H1 (cell line): Measurements from ENCODE around the gene TPT1. TPM values are rescaled to one million over a fixed set of nuclear protein-coding genes. Genes with fewer than 3 reads are reported as not detected.

Experiments
- CTCF ChIA-PET: fragments of 300-600 bp; sonication (Branson Sonifier 250); formaldehyde crosslinking; loops from one replicate; lab custom pipeline; 2021; ENCODE audit not compliant: partially characterized antibody; lab: Charles Lee
- POLR2A ChIA-PET: fragments of 300-600 bp; sonication (Branson Sonifier 250); formaldehyde crosslinking; loops from one replicate; lab custom pipeline; 2021; ENCODE audit warnings: inconsistent platforms; ENCODE audit not compliant: partially characterized antibody; lab: Charles Lee
- DNase-seq, 2 experiments: peaks; one replicate each; pipeline versions ENCODE4 v3.0.0 to v3.0.0-alpha.2; 2010 to 2022; ENCODE audit warnings: low spot score in 2 of 2, low read depth in 1 of 2, mixed read lengths in 1 of 2
- FAIRE-seq: peaks from 2 replicates; lab custom pipeline; 2011; peaks lifted over from hg19 to GRCh38; lab: Jason Lieb, UNC
- H2AFZ ChIP-seq: 2 replicates; pipeline ENCODE4 v1.8.1; 2012; ENCODE audit warnings: low read length, inconsistent platforms
- H2AK5ac ChIP-seq: 2 replicates; pipeline ENCODE4 v1.6.1; 2013; ENCODE audit warnings: low read depth, low read length
- H2BK120ac ChIP-seq: replicated peaks from 2 replicates; pipeline ENCODE3; 2013; ENCODE audit warnings: low read depth, low read length, inconsistent platforms
- H2BK12ac ChIP-seq: 2 replicates; pipeline ENCODE4 v1.6.1; 2013; ENCODE audit warnings: low read depth, low read length
- H2BK15ac ChIP-seq: 2 replicates; pipeline ENCODE4 v1.6.1; 2013; ENCODE audit warnings: low read length
- H2BK20ac ChIP-seq: 2 replicates; pipeline ENCODE4 v1.6.1; 2013; ENCODE audit warnings: low read length
- H2BK5ac ChIP-seq: 2 replicates; pipeline ENCODE4 v1.6.1; 2013; ENCODE audit warnings: low read depth, low read length
- H3K14ac ChIP-seq: 2 replicates; pipeline ENCODE4 v1.6.1; 2013; ENCODE audit warnings: inconsistent platforms; ENCODE audit not compliant: insufficient read length
- H3K18ac ChIP-seq: 2 replicates; pipeline ENCODE4 v1.6.1; 2013; ENCODE audit warnings: low read length; ENCODE audit errors: extremely low read depth
- H3K23ac ChIP-seq: 2 replicates; pipeline ENCODE4 v1.6.1; 2013; ENCODE audit warnings: inconsistent platforms; ENCODE audit not compliant: insufficient read length
- H3K23me2 ChIP-seq: 2 replicates; pipeline ENCODE4 v1.6.1; 2013; ENCODE audit warnings: low read depth, low read length
- H3K27ac ChIP-seq: 2 replicates; pipeline ENCODE4 v1.6.1; 2011; ENCODE audit warnings: low read depth, low read length, inconsistent platforms
- H3K27me3 ChIP-seq, 4 experiments: replicated peaks in 1 of 4; 1 replicate in 1 of 4; 2 replicates in 3 of 4; pipeline versions ENCODE4 v1.6.1 to v1.8.1; 2011 to 2013; ENCODE audit warnings: low read length in 3 of 4, mild to moderate bottlenecking in 3 of 4, inconsistent platforms in 2 of 4, mixed read lengths in 2 of 4, moderate library complexity in 1 of 4; ENCODE audit not compliant: control insufficient read depth in 3 of 4, insufficient read depth in 3 of 4; ENCODE audit errors: extremely low read depth in 1 of 4
- H3K36me3 ChIP-seq, 4 experiments: 2 replicates each; pipeline versions ENCODE4 v1.6.1 to v1.8.1; 2011 to 2013; ENCODE audit warnings: mild to moderate bottlenecking in 4 of 4, low read length in 3 of 4, moderate library complexity in 2 of 4, control low read depth in 1 of 4, inconsistent platforms in 1 of 4; ENCODE audit not compliant: insufficient read depth in 4 of 4, control insufficient read depth in 2 of 4
- H3K4ac ChIP-seq: replicated peaks from 2 replicates; pipeline ENCODE3; 2013; ENCODE audit warnings: low read length, low read depth, mixed read lengths, inconsistent platforms; ENCODE audit not compliant: insufficient read length
- H3K4me1 ChIP-seq, 4 experiments: replicated peaks in 1 of 4; 1 replicate in 1 of 4; 2 replicates in 3 of 4; pipeline versions ENCODE4 v1.6.1 to v1.8.1; 2011 to 2013; ENCODE audit warnings: low read length in 3 of 4, inconsistent platforms in 2 of 4, mixed read lengths in 1 of 4; ENCODE audit not compliant: insufficient read depth in 4 of 4, control insufficient read depth in 3 of 4
- H3K4me2 ChIP-seq, 2 experiments: 2 replicates each; pipeline versions ENCODE4 v1.6.1 to v1.8.1; 2011 to 2013; ENCODE audit warnings: low read depth in 2 of 2, low read length in 2 of 2, control low read depth in 1 of 2, inconsistent platforms in 1 of 2, mild to moderate bottlenecking in 1 of 2; ENCODE audit not compliant: insufficient read depth in 1 of 2
- H3K4me3 ChIP-seq, 4 experiments: fragments of 200-600, 300-600 bp in 1 of 4; sonication (generic), shearing (Covaris generic), sonication (Bioruptor Twin) in 1 of 4; 2 replicates each; pipeline versions ENCODE4 v1.5.1 to v1.8.1; 2011 to 2016; ENCODE audit warnings: low read length in 4 of 4, low read depth in 3 of 4, control low read depth in 2 of 4, inconsistent platforms in 2 of 4, mild to moderate bottlenecking in 2 of 4, mixed read lengths in 1 of 4, moderate library complexity in 1 of 4; ENCODE audit not compliant: insufficient read depth in 2 of 4; ENCODE audit errors: extremely low read depth in 1 of 4
- H3K56ac ChIP-seq: replicated peaks from 2 replicates; pipeline ENCODE3; 2013; ENCODE audit warnings: low read depth, mild to moderate bottlenecking, mixed read lengths, low read length, inconsistent platforms; ENCODE audit not compliant: insufficient read length
- H3K79me1 ChIP-seq: 2 replicates; pipeline ENCODE4 v1.6.1; 2013; ENCODE audit warnings: low read depth, low read length, control low read depth
- H3K79me2 ChIP-seq, 2 experiments: 2 replicates each; pipeline versions ENCODE4 v1.6.1 to v1.8.1; 2012 to 2013; ENCODE audit warnings: low read length in 2 of 2, mild to moderate bottlenecking in 2 of 2, inconsistent platforms in 1 of 2; ENCODE audit not compliant: insufficient read depth in 2 of 2, control insufficient read depth in 1 of 2
- H3K9ac ChIP-seq, 4 experiments: replicated peaks in 1 of 4; 1 replicate in 1 of 4; 2 replicates in 3 of 4; pipeline versions ENCODE4 v1.6.1 to v1.8.1; 2011 to 2013; ENCODE audit warnings: low read depth in 3 of 4, low read length in 3 of 4, control low read depth in 2 of 4, mild to moderate bottlenecking in 2 of 4, moderate library complexity in 2 of 4, inconsistent platforms in 1 of 4; ENCODE audit errors: extremely low read depth in 1 of 4
- H3K9me3 ChIP-seq, 2 experiments: 2 replicates each; pipeline versions ENCODE4 v1.6.1 to v1.8.1; 2012 to 2013; ENCODE audit warnings: mild to moderate bottlenecking in 2 of 2, moderate library complexity in 2 of 2, control low read depth in 1 of 2, inconsistent platforms in 1 of 2, low read depth in 1 of 2, low read length in 1 of 2, mixed read lengths in 1 of 2; ENCODE audit not compliant: insufficient read depth in 2 of 2
- H4K20me1 ChIP-seq, 2 experiments: replicated peaks in 1 of 2; 2 replicates each; pipeline versions ENCODE3 to v1.8.1; 2011 to 2013; ENCODE audit warnings: inconsistent platforms in 2 of 2, low read length in 2 of 2, mild to moderate bottlenecking in 1 of 2; ENCODE audit not compliant: insufficient read depth in 2 of 2, control insufficient read depth in 1 of 2
- H4K5ac ChIP-seq: 2 replicates; pipeline ENCODE4 v1.6.1; 2013; ENCODE audit warnings: low read length, low read depth, mixed read lengths, inconsistent platforms; ENCODE audit not compliant: insufficient read length
- H4K8ac ChIP-seq: 2 replicates; pipeline ENCODE4 v1.8.0; 2013; ENCODE audit warnings: mild to moderate bottlenecking, moderate library complexity, low read length, inconsistent platforms; ENCODE audit not compliant: insufficient read depth; ENCODE audit errors: extremely low read depth
- H4K91ac ChIP-seq: replicated peaks from 2 replicates; pipeline ENCODE3; 2013; ENCODE audit warnings: low read length, mixed read lengths, inconsistent platforms; ENCODE audit not compliant: insufficient read length
- BACH1 ChIP-seq: IDR thresholded peaks from 2 replicates; pipeline ENCODE4 v1.6.1; 2012; ENCODE audit warnings: low read length, improper control_type of control experiment
- WGBS, 2 experiments: shearing (Covaris generic) in 1 of 2; methylation state at CpG; one replicate each; pipeline versions ENCODE4 v1.1.6 to v1.1.7; 2013 to 2015; ENCODE audit warnings: low lambda C conversion rate in 2 of 2, mixed read lengths in 2 of 2, inconsistent platforms in 1 of 2, low coverage in 1 of 2, missing lambda C conversion rate in 1 of 2; ENCODE audit not compliant: insufficient replicate concordance in 2 of 2, insufficient coverage in 1 of 2, insufficient read length in 1 of 2; ENCODE audit errors: extremely low coverage in 1 of 2, missing lambda C conversion rate in 1 of 2; 5-methylcytosine and 5-hydroxymethylcytosine counted together
- polyA plus RNA-seq, 7 experiments: library from polyadenylated mRNA; depleted of rRNA in 3 of 7; stranded (reverse) in 5 of 7; unstranded in 2 of 7; fragments of >200 nt in 5 of 7; fragments of 200-250 nt in 2 of 7; gene quantifications; 1 replicate in 5 of 7; 2 replicates in 1 of 7; 4 replicates in 1 of 7; pipeline versions ENCODE4 v1.2.1 to v1.2.3, GENCODE V29; 2011 to 2013; ENCODE audit warnings: missing spikeins in 2 of 7, mixed read lengths in 2 of 7
- total RNA-seq: library from RNA; stranded (reverse); fragmentation: NEBNext Ultra II Directional; extraction: Animal tissue kit (Norgen Biotek cat#: 25700); gene quantifications from 2 replicates; pipeline ENCODE4 v1.2.1, GENCODE V29; 2021

Gene TPT1
- total and polyA plus RNA-seq, 2 of the 8 experiments (the other 6 are each of a cell fraction or from before 2014, with no cell fraction given): 2,245 to 2,279 TPM

DNA sequence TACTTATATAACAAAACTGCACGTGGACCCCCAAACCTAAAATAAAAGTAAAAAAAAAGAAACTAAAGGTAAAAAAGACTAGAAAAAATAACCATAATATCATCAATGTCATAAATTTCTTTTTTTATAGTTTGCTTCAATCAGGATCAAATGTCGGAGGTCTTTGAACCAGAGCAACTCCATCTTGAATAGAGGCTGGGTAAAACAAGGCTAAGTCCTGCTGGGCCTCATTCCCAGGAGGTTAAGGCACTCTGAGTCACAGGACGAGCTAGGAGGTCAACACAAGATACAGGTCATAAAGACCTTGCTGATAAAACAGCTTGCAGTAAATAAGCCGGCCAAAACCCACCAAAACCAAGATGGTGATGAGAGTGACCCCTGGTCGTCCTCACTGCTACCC is 24.0 kb downstream of the TPT1 start:
- H3K14ac ChIP-seq: no peak overlapping the region
- no peak overlapping the region for H3K9ac ChIP-seq
- no peak overlapping the region for H2BK120ac ChIP-seq
- H3K23me2 ChIP-seq: 0 out of 2 replicates have a peak, but pooled peaks cover under 1% of the 10 kb centered on the region
- no peaks in the 10 kb centered on the region for H3K79me2 ChIP-seq
- H2BK20ac ChIP-seq: no peak overlapping the region
- H3K27ac ChIP-seq: no peak overlapping the region
- ChIA-PET POLR2A (interaction anchor here (0.9 to 17.8 kb wide), 4 partner anchors 8 to 28 kb away, joined by 3 to 319 read pairs (median 6); partner anchors contain the start of gene TPT1), CTCF (no interaction called here)
- no peak overlapping the region for H3K4ac ChIP-seq
- H3K4me1 ChIP-seq: peaks cover 0 to under 1% (median 0%) of the 10 kb centered on the region in 4 experiments; a peak in 2 of 7 replicates
- H4K91ac ChIP-seq: no peak overlapping the region
- H2AK5ac ChIP-seq: no peak overlapping the region
- no peaks in the 10 kb centered on the region for H3K79me1 ChIP-seq
- 86% methylated on average over 5 of the region's 5 CpGs; no CpG with 5 or more reads in 1 of the 2 experiments for WGBS, 2 experiments
- H3K9me3 ChIP-seq: no peaks in the 10 kb centered on the region
- H3K4me3 ChIP-seq: no peak overlapping the region
- no peaks in the 10 kb centered on the region for H3K27me3 ChIP-seq
- no peak overlapping the region for H3K18ac ChIP-seq
- no peak for DNase-seq
- no peaks in the 10 kb centered on the region for H3K36me3 ChIP-seq
- no peak overlapping the region for H2BK15ac ChIP-seq
- no peak for FAIRE-seq
- H4K8ac ChIP-seq: no peak overlapping the region
- H4K5ac ChIP-seq: no peak overlapping the region
- no peak overlapping the region for H3K23ac ChIP-seq
- H3K4me2 ChIP-seq: no peak overlapping the region
- TF ChIP-seq BACH1: no peak
- H4K20me1 ChIP-seq: no peaks in the 10 kb centered on the region
- no peak overlapping the region for H2BK5ac ChIP-seq
- no peak overlapping the region for H2BK12ac ChIP-seq
- H3K56ac ChIP-seq: no peak overlapping the region
- H2AFZ ChIP-seq: no peak overlapping the region
